ENCODE results near the gene SCGN. TPM values are rescaled to one million over a fixed set of nuclear protein-coding genes. Genes with fewer than 3 reads are reported as not detected.

The SCGN gene
- total and polyA plus RNA-seq, 2 of the 13 experiments (the other 11 are each of a cell fraction or from before 2014, with no cell fraction given) = 2.9 to 29.0 TPM

DNA sequence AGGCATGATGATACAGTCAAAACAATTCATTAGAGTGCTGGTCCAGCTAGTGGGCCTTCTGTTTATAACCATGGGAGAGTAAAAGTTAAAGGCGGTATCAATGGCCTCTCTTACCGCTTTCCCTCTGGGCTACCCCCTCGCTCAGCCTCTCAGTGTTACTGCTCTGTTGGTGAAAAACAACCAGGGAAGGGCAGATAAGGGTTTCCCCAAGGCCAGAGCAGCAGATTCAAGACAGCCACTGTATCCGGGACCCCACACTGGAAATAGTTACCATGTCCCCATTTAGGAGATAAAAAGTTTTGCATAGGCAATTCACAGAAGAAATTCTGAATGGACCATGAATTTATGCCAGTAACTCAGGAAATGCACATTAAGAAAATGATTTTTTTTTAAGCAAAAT is 13.4 kb downstream of the SCGN start:
- Histone ChIP-seq H3K27me3 (ENCODE audit: control insufficient read depth in 1 of 2, insufficient read depth in 2 of 2, low read length in 2 of 2) (no peaks in the 10 kb centered on the region), H4K20me1 (ENCODE audit: insufficient read depth, low read length) (no peaks in the 10 kb centered on the region), H3K4me2 (ENCODE audit: low read depth, low read length) (no peak overlapping the region), H3K4me3 (replicated peaks in 1 of 3; ENCODE audit: insufficient read depth in 1 of 3, low read depth in 2 of 3, low read length in 3 of 3) (no peak overlapping the region), H3K9me3 (ENCODE audit: low read length) (no peaks in the 10 kb centered on the region), H3K4me1 (ENCODE audit: insufficient read depth, low read length) (peaks cover 53% of the 10 kb centered on the region), H2AFZ (ENCODE audit: low read length) (no peak overlapping the region), H3K36me3 (replicated peaks in 1 of 2; ENCODE audit: control insufficient read depth in 1 of 2, insufficient read depth in 2 of 2, low read length in 2 of 2) (no peaks in the 10 kb centered on the region), H3K9ac (ENCODE audit: insufficient read depth, low read depth, low read length) (no peak overlapping the region), H3K27ac (ENCODE audit: extremely low read length, insufficient read depth, low read length) (no peak overlapping the region), H3K79me2 (ENCODE audit: insufficient read depth, low read length) (no peaks in the 10 kb centered on the region)
- ATAC-seq = no peak
- in situ Hi-C loops (cut with HindIII; ENCODE audit: extremely low pct_ligation_motif_present, low pct_unique_long_range_greater_than_20kb) = no loop called here
- TF ChIP-seq ARID4A (CRISPR knock-in tag; IDR thresholded peaks at IDR 0.05; ENCODE audit: borderline replicate concordance) (no peak), ZNF280D (CRISPR knock-in tag; IDR thresholded peaks at IDR 0.05) (no peak), ZBTB33 (CRISPR knock-in tag; IDR thresholded peaks at IDR 0.05) (0 out of 2 replicates have a peak, but pooled peaks have one; percentile 41)
- no TSS peak for BruUV-seq (replicated peaks)
- DNase-seq (ENCODE audit: low spot score) = no peak
- 100% methylated on average over 4 of the region's 4 CpGs for WGBS (ENCODE audit: low lambda C conversion rate)
- POLR2A ChIA-PET = interaction anchor here (6.6 kb wide), 1 partner anchor 24 kb away, joined by 53 read pairs; no protein-coding TSS in a partner anchor
- CTCF ChIA-PET (ENCODE audit: low intra/inter-chr PET ratio, low total read pairs) = no interaction called here
- FAIRE-seq = no peak
- intact Hi-C loops (cut with micrococcal nuclease; ENCODE audit: unreplicated experiment) = no loop called here
